ENCODE data around the gene ARHGEF19.
"Not testable (repeated sequence)": the region's sequence is repeated elsewhere in the genome, so short reads cannot be mapped to it uniquely, and the experiment has no call there.

The ARHGEF19 gene

DNA sequence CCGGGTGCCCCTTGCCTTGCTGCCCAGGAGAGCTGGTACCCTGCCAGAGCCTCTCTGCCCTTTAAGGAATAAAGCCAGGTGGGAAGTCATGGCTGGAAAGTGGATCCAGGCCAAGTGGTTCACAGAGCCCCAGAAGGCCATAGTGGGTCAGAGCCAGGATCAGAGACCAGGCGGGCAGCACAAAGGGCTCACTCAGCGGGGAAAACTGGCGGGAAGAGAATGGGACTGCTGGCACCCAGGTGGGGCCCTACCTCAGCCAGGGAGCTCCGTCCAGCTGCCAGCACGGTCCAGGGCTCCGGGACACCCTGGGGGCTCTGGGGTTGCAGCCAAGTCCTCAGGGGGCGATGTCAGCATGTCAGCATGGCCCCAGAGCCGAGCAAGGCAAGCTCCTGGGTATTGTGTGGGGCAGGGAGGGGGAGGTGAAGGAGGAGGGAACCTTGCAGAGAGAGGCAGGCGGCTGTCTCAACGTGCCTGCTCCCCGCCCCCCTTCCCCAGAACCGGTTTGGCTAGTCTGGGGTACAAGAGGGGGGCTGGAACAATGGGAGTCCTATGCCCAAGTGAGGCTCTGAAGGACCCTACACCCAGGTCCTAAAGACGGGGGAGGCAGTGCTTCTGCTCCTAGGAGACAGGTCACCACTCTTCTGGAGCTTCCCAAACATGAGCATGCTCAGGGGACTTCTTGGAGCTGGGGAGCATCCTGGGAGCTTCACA lies at the start of gene ARHGEF19:
Gene ARHGEF19 (minus strand): TSS at position 402 of the 711 bp plus-strand sequence. CDS start 3,598 bp downstream, outside the sequence.
- in situ Hi-C loops (cut with MboI; ENCODE audit: low sequenced_read_pairs) = no loop called here

DNA sequence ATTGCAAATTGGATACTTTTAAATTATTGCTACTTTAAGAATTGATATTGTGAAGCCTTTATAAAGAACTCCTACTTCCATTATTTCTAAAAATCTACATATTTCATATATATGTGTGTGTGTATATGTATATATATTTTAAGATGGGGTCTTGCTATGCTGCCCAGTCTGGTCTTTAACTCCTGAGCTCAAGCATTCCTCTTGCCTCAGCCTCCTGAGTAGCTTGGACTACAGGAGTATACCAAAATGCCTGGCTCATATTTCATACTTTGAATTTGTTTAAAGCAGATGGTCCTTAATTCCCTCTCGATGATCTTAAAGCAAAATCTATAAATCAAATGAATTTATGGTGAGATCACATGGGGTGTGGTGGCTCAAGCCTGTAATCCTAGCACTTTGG lies 49.6 kb upstream of the ARHGEF19 start:
- in situ Hi-C loops (cut with MboI; ENCODE audit: low sequenced_read_pairs) = no loop called here

DNA sequence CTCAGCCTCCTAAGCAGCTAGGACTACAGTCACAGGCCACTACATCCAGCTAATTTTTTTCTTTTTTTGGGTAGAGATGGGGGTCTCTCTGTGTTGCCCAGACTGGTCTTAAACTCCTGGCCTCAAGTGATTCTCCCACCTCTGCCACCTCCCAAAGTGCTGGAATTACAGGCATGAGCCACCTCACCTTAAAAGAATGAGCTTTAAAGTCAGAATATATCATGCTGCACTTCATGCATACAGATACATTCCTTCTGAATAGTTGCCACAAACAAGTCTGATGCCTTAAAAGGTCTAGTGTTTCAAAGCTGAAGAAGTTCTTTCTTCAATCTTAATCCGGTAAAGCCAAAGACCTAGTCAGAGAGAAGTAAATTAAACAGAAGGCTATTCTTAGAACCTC lies 48.4 kb upstream of the ARHGEF19 start:
- in situ Hi-C loops (cut with MboI; ENCODE audit: low sequenced_read_pairs) = no loop called here

DNA sequence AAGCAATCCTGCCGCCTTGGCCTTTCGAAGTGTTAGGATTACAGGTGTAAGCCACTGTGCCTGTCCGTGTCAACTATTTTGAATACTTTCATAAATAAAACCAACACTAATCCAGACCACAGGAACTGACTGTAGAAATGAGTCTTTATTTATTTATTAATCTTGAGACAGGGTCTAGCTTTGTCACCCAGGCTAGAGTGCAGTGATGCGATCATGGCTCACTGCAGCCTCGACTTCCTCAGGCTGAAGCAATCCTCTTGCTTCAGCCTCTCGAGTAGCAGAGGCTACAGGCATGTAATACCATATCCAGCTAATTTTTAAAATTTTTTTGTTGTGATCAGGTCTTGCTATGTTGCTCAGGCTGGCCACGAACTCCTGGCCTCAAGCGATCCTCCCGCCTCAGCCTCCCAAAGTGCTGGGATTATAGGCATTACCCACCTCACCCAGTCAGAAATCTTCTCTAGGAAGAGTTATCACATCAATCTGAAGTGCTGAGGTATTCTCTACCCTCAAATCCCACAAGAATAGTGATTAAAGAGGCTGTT lies 46.2 kb upstream of the ARHGEF19 start:
- in situ Hi-C loops (cut with MboI; ENCODE audit: low sequenced_read_pairs) = no loop called here

DNA sequence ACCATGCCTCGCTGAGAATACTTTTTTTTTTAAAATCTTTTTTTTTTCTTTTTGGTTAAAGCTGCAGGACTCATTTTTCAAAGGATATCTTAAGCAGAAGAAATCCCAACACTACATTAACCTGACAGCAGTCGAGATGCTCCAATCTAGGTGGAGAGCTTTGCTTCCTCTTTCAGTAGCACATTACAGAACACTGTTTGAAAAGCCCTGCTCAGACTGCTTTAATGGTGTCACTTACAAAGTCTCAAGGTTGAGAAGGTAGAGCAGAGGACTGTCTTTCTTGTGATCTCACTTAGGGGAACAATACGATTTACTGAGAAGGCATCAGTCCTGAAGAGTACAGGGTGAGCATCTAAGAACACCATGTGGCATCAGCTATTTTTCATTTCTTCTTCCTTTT lies 45.5 kb upstream of the ARHGEF19 start:
- in situ Hi-C loops (cut with MboI; ENCODE audit: low sequenced_read_pairs) = no loop called here

DNA sequence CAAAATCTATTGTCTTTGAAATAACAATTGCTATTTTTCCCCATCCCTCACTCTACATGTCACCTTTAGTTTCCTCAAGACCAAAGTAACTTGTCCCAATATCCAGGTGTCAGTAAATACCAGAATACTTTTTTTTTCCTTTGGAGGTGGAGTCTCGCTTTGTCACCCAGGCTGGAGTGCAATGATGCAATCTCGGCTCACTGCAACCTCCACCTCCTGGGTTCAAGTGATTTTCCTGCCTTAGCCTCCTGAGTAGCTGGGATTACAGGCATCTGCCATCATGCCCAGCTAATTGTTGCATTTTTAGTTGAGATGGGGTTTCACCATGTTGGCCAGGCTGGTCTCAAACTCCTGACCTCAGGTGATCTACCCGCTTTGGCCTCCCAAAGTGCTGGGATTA lies 45.1 kb upstream of the ARHGEF19 start:
- in situ Hi-C loops (cut with MboI; ENCODE audit: low sequenced_read_pairs) = not testable (repeated sequence)

DNA sequence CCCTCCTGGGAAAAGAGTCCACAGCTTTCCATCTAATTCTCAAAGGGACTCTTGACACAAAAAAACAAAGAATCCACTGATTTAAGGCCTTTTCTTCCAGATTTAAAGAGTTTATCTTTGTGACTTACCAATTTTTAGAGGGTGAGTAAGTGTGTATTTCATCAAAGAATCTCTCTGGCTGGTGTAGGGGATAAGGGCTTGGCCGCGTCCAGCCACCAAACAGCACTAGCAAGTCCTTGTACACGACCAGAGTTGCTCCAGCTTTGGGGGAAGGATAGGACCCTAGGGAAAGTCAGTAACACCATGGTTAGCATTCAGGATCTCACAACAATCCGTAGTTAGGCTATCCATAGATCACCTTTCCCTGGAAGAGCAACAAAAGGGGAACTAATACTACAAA lies 44.0 kb upstream of the ARHGEF19 start:
- in situ Hi-C loops (cut with MboI; ENCODE audit: low sequenced_read_pairs) = no loop called here

DNA sequence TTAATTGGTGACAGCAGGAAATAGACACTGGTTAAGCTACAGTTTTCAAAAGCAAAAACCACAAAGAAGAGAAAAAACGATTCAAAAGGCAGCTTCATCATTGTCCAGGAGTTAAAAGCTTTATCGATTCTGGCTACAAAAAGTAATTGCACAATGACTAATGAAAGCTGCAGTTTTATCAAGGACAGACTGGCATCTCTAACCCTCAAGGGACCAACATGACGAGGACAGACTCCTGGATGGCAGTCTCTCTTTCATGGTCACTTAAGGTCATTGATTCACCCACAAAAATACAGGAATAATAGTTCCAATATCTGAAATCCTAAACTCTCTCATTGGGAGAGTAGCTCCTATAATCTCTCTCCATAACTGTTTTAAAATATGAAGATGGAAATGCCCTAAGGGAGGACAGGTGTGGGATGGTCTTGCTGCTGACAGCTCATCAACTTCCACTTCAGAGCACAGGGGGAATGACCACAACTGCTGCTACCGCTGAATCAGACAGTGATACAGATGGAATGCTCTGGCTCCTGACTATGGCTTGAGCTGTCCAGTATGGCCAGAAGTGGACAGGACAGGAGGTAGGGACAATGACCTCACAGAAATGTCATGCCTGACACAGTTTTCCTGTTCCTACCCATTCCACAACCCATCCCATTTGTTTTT lies 41.9 kb upstream of the ARHGEF19 start:
- in situ Hi-C loops (cut with MboI; ENCODE audit: low sequenced_read_pairs) = no loop called here

DNA sequence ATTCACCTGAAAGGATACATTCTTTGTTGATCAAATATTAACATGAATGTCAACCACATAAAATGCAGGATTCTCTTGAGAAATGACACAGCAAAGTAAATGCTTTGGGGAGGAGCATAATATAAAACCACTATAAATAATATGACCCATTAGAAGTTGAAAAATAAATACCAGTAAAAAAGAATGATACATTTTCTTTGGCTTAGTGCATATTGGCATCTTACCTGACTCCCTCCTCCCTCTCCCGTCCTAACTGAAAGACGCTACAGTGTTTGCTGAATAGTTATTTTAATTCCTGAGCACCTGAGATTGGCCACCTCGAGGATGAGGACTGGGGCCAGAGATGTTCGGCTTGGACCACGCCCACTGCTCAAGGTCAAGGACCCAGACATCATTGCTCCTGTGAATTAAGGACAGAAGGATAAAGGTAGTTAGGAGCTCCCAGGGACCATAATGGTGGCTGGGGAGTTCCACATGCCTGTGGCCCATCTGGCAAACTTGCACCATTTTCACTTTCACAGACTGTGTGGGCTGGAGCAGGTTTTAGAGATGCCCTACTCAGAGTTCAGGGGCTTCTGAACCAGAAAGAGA lies 41.0 kb upstream of the ARHGEF19 start:
- in situ Hi-C loops (cut with MboI; ENCODE audit: low sequenced_read_pairs) = no loop called here

DNA sequence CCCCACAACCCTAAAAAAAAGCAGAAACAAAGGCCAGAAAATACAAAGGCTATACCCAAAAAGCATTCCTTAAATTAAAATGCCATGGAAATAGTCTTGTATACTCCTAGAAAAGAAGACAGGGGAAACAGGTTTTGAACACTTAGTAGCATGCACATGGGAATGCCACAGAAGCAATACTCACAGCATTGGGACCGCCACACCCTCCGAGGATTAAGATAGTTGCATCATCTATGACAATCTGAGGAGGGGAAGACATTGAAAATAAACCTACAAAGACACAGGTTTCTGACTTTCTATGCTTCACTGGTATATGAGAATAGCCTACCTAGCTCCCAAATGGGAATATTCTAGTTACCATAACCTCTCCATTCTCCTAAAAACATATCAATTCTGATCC lies 40.5 kb upstream of the ARHGEF19 start:
- in situ Hi-C loops (cut with MboI; ENCODE audit: low sequenced_read_pairs) = no loop called here

DNA sequence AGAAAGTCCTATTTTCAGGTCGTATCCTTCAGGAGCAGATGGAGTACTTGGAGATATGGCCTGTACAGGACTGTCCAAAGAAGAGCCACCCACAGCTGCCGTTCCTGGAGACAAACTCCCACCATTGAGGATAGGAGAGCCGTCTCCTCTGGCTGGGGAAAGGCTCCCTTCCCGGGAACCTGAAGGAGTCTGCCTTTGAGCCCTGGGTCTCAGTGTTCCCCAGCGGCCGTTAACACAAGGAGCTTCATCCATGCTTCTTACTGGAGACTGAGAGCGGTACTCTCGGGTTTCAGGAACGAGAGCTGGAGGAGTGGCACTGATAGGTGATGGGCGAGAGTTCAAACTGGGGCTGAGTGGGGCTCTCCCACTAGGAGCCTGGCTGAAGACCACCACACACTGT lies 38.9 kb upstream of the ARHGEF19 start:
- in situ Hi-C loops (cut with MboI; ENCODE audit: low sequenced_read_pairs) = no loop called here

DNA sequence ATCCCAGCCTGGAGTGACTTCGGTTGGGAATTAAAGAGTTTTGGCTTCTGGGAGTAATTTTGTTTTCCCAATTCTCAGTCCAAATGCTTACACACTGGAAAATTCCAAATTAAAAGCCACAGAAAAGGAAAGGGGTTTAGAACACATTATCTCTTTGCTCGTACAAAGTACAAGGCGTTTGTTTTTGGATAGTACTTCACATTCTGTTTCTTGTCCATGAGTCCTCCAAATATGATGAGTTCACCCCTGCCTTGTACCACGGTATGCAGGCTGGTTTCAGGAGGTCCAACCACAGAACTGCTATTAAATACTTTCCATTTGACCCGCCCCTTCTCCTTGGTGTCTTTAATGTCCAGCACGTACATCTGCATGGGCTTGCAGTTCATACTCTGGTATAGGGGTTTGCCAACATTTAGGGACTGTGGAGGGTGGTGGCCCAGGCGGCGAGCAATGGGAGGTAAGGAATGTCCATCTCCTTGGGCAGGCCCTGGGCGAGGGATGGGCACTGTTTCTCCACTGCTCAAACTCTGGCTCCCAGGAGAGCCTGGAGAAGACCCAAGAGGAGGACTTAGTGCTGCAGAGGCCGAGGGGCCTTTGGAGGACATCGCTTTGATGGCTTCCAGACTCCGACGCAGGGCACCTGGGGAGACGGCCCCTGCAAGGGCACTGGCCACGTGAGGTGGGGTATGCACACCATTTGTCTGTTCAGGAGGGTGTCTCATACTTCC lies 38.2 kb upstream of the ARHGEF19 start:
- in situ Hi-C loops (cut with MboI; ENCODE audit: low sequenced_read_pairs) = no loop called here

DNA sequence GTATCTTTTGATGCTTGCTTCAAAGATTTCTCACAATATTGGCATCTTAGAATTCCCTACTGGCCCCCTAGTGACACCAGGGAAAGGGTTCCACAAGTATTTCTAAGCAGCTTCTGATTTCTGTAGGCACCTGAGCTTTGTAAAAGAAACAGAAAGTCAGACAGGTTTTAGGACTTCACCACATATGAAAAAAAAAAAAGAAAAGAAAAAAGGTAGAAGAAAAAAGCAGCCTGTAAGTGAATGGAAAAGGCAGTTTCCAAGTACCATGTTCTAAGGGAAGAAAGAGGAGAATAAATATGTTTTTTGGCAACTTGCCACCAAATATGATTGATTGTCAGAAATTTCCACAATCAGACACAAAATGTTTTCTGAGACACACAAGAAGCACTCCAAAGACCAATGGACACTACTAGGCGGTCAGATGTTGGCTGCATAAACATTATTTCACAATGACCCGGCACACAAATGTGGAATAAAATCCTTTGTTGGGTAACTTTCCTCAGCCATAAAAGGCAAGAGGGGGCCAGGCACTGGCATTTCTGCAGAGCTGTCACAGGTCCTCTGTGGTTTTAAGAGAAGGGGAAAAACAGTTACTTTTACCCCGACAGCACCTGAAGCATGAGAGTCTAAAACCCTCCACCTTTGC lies 37.3 kb upstream of the ARHGEF19 start:
- in situ Hi-C loops (cut with MboI; ENCODE audit: low sequenced_read_pairs) = no loop called here

DNA sequence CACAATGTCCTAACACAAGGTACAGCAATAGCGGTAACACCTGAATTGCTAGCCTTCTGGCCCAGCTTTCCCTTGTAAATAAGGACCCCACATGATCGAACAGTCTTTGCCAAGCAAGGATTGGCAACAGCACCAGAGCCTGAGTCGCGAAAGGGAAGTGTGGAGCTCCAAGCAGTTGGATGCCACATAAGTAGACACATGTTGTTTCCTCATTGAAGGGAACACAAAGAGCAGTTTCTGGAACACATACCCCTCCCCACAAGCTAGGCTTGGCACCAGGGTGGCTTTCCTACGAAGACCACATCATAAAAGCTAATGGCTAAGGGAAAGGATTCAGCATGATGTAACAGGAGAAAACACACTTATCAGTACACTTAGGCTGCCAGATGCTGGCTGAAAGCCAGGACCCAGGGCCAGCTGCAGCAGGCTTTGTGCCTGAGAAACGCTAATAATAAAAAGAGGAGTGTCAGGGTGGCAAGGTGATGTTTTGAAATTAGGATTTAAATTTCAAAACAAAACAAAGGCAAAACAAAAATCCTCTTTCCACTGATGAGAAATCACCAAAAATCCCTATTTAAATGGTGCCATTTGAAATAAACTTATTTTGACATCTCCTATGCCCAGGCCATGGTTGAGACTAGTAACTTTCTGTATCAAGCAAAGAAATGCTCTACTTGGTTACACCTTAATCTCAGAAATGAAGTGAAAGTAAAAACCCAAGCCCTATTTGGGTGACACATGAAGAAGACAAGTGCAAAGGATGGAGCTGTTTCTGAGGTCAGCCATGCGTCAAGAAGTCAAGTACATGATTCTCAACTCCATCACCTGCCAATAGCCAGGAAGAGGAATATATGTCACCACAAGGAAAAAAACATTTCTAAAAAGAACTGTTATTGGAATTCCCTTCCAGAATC lies 36.4 kb upstream of the ARHGEF19 start:
- in situ Hi-C loops (cut with MboI; ENCODE audit: low sequenced_read_pairs) = no loop called here

DNA sequence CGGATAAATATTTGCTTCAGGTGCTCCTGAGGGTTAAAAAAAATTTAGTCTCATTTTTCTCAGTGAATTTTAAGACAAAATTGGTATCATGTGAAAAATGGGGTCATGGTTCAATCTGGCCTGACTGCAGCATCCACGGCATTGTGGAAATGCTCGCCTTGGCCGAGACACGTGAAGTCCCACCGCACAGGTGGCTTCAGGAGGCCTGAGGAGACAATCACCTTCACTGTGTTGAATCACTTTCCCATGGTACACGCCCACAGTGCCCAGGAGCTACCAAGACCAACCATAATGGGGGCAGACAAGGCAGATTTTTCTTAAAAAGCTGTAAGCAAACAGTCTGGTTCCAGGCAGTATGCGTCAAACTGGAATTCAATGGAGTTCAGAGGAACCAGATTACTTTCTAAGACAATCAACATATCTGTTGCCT lies 35.6 kb upstream of the ARHGEF19 start:
- in situ Hi-C loops (cut with MboI; ENCODE audit: low sequenced_read_pairs) = no loop called here

DNA sequence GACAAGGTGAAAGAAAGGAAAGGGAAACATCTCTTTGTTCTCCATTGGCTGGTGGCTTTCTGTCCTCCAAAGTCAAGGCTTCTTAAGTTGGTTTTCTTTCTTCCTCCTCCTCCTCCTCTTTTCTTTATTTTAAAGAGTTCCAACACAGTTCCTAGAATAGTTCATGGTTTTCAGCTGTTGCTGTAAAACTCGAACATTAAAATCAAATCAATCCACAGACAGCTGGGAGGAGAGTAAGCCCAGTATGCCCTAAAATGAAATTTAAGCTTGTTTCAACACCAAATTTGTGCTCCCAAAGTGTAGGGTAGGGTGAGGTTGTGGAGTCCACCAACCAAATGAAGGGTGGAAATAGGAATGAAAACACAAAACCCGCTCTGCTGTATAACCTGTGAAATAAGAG lies 35.0 kb upstream of the ARHGEF19 start:
- in situ Hi-C loops (cut with MboI; ENCODE audit: low sequenced_read_pairs) = no loop called here

DNA sequence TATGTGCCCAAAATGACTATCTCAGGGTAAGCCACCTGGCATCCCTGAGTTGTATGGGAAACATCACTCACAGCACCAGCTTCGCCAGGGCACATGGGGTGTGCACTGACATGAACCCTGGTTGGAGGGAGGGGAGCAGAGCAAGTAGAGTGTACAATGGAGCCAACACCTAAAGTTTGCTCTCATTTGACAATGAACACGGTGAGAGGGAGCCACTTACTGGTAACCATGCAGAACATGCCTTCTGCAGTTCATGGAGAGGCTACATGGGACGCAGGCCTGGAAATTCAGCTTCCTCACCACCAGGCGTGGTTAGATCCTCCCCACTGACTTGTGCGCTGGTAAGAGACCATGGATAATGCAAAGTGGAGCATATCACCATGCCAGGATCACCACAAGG lies 34.5 kb upstream of the ARHGEF19 start:
- in situ Hi-C loops (cut with MboI; ENCODE audit: low sequenced_read_pairs) = no loop called here

DNA sequence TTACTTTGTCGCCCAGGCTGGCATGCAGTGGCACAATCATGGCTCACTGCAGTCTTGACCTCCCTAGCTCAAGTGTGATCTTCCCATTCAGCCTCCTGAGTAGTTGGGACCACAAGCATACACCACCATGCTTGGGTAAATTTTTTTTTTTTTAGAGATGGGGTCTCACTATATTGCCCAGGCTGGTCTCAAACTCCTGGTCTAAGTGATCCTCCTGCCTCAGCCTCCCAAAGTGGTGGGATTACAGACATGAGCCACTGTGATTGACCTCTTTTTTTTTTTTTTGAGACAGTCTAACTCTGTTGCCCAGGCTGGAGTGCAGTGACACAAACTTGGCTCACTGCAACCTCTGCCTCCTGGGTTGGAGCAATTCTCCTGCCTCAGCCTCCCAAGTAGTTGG lies 33.8 kb upstream of the ARHGEF19 start:
- in situ Hi-C loops (cut with MboI; ENCODE audit: low sequenced_read_pairs) = not testable (repeated sequence)

DNA sequence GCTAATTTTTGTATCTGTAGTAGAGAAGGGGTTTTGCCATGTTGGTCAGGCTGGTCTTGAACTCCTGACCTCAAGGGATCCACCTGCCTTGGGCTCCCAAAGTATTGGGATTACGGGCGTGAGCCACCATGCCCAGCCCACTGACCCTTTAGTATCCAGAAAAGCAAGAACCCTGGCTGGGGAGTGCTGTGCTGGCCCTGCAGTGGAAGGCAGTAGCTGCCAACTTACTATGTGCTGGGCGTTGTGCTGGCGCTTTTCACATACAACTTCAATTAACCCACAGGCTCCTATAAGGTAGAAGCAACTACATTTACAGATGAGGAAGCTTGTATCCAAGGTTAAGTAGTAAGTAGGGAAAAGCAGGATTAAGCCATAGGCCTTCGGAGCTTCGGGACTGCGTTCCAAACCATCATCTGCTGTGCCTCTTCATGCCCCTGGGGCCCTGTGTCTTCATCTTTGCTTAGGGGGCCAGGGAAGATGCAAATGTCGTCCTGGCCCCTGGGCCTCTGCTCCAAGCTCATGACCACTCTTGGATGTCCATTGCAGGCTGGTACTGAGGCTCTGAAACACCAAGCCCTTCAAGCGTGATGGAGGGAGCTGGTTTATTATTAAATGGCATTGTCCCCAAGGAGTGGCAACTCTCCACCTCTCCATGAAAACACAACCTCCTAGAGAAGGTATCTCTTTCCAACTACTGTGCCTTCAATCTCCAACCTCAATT lies 33.2 kb upstream of the ARHGEF19 start:
- in situ Hi-C loops (cut with MboI; ENCODE audit: low sequenced_read_pairs) = no loop called here

Data from HL-60/S4 treated with retinoic acid at 250 ng/mL for 4 days and 3 days (cell line).